ENCODE data around the gene RXRA. TPM values are rescaled to one million over a fixed set of nuclear protein-coding genes. Genes with fewer than 3 reads are reported as not detected.

RXRA gene
- total and polyA plus RNA-seq, 10 of the 15 experiments (the other 5 are each of a cell fraction or from before 2014, with no cell fraction given): 0.89 to 36.8 (median 11.1) TPM

GRCh38 chr9:134466869-134467616 lies 140.8 kb downstream of the RXRA start:
- CTCF ChIA-PET: no interaction called here
- Histone ChIP-seq H3K4me2 (ENCODE audit: control insufficient read depth, insufficient read depth) (no peak overlapping the region), H3K27me3 (replicated peaks in 1 of 2; ENCODE audit: control insufficient read depth in 2 of 2, insufficient read depth in 2 of 2, low read length in 1 of 2) (no peaks in the 10 kb centered on the region), H3K9ac (ENCODE audit: control insufficient read depth, insufficient read depth, low read length) (no peak overlapping the region), H3K9me3 (replicated peaks; ENCODE audit: control insufficient read depth, insufficient read depth, low read length) (no peaks in the 10 kb centered on the region), H3K27ac (ENCODE audit: control insufficient read depth, insufficient read depth) (no peak overlapping the region), H2AFZ (ENCODE audit: control insufficient read depth, low read depth, low read length) (no peak overlapping the region), H4K20me1 (ENCODE audit: control insufficient read depth, insufficient read depth) (no peaks in the 10 kb centered on the region), H3K4me1 (ENCODE audit: control insufficient read depth, insufficient read depth, low read length) (no peaks in the 10 kb centered on the region), H3K4me3 (no peak overlapping the region), H3K79me2 (ENCODE audit: control insufficient read depth, insufficient read depth, low read length) (no peaks in the 10 kb centered on the region), H3K36me3 (ENCODE audit: control insufficient read depth in 2 of 2, insufficient read depth in 2 of 2, low read length in 1 of 2) (no peaks in the 10 kb centered on the region)
- POLR2A ChIA-PET: no interaction called here
- TF ChIP-seq SUZ12 (IDR thresholded peaks at IDR 0.05; ENCODE audit: unreplicated experiment): no peak
- TF ChIP-seq CHD1 (IDR thresholded peaks at IDR 0.05; ENCODE audit: low read depth, low read length): no peak
- peak; percentile 54; the same call in 1 of the 2 replicates for TF ChIP-seq REST (IDR thresholded peaks at IDR 0.05; ENCODE audit: low read depth, low read length)
- no peak for TF ChIP-seq ZBTB33 (IDR thresholded peaks at IDR 0.05)
- DNase-seq (ENCODE audit: low read depth, low spot score) (no peak), ATAC-seq (no peak), FAIRE-seq (no peak)
- no TSS peak for BruUV-seq (replicated peaks)
- WGBS (ENCODE audit: insufficient coverage, insufficient replicate concordance, low lambda C conversion rate, missing lambda C conversion rate): 42% methylated on average over 17 of the region's 20 CpGs
- SMC1A ChIA-PET (ENCODE audit: uncharacterized antibody, unreplicated experiment): no interaction called here
- intact Hi-C loops (cut with micrococcal nuclease; ENCODE audit: unreplicated experiment): no loop called here
- in situ Hi-C loops (cut with MboI): no loop called here
- RAD21 ChIA-PET (ENCODE audit: unreplicated experiment): no interaction called here

Measured in GM12878 (cell line).